NCI-H82 treated with DMSO at 0.1 percent for 48 hours (cell line): Measurements from ENCODE around the gene R3HDM2.

ENCODE experiments used
- DNase-seq: peaks from one replicate; lab custom pipeline; 2025; ENCODE audit not compliant: unreplicated experiment; lab: John Stamatoyannopoulos, UW

Gene R3HDM2

DNA sequence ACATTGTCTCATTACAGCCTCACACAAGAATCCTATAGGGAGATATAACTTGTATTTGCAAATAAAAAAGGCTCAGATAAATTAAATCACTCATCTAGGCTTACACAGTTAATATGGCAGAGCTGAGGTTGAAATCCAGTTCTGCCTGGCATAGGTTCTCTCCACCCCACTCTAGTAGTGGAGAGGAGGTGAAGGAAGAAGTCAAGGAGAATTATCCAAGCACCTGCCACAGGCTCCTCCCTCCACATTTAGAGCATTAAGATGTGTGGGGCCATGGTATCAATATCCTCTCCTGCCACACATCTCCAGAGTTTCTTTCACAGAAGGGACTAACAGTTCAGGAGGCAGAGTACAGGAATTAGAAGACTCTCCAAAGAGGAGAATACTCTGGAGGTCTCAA is 157.3 kb downstream of the R3HDM2 start:
- no peak for DNase-seq

DNA sequence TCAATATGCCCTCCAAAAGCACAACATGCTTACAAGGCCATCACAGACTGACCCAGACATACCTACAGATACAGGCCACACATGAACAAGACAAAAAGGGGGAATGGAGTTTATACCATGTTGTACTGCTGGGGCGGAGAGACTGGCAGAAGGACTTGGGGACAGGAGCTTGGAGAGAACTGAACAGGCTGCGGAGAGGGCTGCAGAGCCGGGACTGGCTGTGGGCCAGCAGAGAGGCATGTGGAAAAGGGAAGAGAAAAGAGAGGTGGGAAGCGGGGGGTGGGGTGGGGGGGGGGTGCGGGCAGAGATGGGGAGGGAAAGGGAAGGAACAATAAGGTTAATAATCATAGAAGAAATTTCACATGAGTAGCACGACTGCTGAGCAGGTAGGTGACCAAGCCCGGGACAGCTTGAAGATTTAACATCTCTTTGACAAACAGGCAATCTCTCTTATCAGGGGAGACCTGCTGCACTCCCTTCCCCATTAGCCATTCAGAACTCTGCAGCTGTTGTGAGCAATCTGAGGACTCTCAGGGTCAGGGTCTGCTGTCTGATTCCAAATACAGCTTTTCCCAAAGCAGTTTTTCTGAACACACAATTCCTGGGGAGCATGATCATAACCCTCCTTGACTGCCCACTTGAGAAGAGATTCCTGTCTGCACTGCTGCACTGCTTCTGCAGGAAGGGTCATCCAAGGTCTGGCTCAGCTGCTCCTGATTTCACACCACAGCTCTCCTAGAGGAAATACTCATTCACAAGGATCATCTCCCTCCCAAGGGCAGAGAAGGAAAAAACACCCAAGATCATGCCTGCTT is 158.3 kb downstream of the R3HDM2 start:
- DNase-seq: no peak

DNA sequence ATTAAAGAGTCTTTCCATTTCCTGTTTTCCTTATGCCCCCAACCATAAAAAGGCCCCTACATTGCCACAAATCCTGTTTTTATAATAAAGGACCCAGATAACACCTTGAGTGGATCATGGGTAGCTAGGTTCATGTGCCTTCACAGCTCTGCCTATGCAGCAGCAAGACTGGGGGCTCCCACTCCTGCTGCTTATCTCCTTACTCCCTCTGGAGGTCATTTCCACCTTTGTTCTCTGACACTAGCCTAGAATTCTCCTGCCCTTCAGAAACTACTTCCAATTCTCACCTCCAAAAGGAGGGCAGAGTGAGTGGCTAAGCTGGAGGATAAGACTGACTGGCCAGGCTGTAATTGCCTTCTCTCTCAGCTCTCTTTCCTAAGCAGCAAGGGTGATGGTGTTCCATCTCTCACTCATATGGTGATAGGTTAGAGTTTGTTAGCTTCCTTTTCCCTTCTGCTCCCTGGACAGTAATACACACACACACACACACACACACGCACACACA is 159.8 kb downstream of the R3HDM2 start:
- DNase-seq: no peak

DNA sequence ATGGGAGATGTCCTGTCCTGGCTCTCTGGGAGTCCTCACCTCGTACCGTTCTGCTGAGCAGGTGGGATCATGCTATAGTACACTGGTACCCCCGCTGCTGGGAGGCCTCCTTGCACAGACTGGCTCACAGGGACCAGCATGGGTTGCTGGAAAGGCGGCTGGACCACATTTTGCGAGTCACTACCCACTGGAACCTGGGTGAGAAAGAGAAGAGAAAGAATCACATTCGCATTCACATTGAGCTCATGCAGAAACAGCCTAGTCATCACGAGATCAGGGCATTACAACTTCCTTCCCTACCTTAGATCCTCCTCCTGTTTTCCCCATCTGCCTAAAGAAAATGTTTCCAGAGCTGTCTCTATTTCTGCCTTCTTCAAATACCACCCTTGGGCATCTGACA is 162.6 kb downstream of the R3HDM2 start:
- DNase-seq: no peak

DNA sequence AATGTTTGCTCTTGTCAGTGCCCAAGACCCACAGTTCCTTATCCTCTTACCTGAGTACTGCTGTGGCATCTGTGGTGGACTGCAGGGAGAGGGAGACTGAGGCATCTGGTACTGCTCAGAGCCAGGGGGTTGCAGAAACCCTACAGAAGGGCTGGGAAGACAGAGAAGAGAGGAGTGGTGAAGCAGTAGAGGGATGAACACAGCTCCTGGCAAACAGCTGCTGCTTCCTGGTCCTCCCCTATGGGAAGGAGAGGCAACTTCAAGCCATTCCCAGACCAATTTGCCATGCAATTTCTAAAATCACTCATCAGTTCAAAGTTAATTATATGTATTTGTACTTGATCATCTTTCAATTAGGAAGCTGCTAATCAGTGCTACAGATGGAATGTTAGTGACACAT is 164.2 kb downstream of the R3HDM2 start:
- no peak for DNase-seq

DNA sequence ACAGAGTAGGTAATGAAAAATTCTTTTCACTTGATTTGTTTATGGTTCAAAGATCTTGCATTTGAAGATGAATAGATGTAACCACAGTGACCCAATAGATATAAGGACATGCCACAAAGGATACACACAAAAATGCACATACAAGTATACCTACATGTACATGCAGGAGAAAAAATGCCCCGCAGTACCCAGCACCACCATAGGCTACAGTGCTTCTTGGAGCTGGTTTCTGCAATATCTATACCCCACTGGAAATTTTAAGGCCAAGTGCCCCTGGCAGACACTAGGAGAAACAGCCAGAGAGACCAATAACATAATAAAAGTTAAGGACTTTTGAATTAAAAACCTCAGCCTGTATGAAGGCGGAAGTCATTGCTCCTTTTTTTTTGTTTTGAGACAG is 167.7 kb downstream of the R3HDM2 start:
- no peak for DNase-seq

DNA sequence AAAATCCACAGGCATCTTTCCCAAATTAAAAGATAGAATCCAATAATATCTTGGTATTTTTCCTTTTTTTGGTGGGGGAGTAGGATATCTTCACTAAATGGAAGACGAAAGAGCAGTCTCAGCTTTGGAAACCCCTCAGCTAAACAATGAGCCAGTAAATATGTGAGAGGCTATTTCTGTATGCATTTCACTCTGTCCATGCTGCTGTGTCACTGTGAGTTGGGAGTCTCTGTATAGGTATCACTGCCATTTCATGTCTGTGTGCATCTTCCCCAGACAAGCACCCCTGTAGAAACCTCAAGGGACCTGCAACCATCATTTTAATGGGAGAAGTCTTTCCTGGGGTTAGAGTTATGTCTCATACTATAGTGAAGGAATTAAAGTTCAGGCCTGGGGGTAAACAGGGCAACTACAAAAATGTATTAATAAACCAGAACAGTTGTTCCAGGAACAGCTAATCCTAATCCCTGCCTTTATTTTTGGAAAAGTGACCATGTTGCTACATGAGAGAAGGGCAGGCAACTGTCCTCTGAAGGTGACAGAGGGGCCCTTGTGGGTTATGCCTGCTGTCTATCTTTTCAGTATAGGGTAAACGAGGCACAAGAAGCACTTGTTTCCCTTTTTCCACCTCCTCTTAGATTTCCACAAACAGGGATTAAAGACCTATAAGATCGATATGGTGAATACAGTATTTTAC is 168.6 kb downstream of the R3HDM2 start:
- no peak for DNase-seq

DNA sequence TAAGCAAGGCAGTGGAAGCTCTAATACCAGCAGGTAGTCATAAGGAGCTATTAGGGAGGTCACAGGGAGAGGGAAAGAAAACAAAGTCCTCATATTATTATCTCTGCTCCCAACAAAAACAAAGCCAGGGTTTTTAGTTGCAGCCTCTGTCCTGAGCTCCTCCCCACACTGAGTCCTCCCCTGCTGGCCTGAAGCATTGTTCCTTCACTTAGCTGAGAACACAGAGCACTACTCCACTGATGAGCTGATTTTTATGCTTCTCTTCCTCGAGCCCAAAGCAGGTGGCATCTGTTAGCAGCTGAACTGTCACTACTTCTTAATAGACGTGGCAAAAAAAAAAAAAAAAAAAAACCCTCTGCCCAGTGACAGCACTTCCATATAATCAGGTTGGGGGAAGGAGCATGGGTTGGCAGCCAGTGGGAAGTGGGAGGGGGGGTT is 169.4 kb downstream of the R3HDM2 start:
- no peak for DNase-seq

DNA sequence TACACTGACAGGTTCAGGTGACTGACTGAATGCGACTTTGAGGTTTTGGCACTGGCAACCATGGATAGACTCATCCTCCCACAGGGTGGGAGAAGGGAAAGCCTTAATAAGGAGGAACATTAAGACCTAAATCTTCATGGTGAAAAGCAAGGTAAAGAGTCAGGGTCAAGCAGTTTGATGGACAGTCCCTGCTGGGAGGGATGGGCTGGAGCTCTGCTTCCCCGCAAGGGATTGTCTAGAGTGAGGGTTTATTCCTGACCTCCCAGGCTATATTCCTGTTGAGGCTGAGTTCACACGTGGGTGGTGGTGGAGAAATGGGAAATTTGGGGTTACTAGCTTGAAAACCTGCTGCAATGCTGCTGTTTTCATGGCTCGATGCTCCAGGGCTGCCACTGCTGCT is 170.5 kb downstream of the R3HDM2 start:
- DNase-seq: no peak

DNA sequence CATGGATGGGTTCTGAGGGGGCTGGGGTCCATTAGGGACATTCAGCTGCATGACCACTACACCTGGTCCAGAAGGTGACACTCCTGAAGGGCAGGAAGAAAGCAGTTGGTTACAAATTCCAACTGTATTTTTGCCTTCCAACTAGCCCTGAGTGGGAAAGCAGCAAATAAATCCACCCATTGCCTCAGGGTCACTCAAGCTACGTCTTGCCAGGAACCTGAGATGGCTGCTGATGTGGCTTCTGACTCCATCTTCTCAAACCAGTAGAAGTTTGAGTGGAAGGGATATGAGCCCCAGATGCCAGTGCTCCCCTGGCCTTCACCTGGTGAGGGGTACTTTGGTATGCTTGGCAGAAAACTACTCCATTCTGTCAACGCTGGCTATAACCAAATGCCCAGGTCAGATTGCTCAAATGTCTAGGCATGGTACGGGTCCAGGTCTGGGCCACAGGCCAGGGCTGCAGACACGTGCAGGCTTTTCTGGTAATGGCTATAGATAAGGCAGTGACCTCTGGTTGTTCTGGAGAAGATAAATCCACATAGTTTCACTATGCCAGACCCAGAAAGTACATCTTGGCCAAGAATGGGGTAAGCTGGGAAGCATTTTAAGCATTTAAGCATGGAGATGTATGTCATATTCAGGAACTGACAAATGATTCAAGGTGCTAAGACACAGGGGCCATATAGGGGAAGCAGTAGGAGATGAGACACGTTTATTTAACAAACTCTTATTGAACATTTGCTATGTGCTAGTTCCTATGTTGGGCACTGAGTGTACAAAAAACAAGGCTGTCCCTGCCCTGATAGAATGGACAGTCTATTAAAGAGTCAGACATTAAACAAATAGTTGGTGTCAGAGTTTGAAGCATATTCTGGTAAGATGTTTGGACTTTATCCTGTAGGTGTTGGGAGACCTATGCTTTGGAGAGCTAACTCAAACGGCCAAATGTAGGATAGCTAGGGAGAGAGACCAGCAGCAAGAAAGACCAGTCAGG is 171.6 kb downstream of the R3HDM2 start:
- no peak for DNase-seq

DNA sequence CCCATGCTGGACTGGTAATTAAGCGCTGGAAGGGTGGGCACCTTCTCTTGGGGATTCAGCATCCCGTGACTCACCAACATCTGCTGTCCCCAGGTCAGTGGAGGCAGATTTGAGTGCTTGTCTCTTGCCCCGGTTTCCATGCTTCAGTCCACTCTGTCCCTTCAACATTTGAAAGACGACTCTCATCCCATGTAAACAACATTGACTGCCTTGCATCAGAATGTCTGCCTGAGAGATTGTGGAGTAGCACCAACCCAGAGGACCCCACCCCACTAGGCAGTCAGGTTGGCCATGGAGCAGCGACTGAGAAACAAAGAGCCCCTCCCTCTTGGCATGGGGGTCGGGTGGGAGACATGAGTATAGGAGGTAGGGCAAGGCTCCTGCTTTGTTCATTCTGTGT is 174.9 kb downstream of the R3HDM2 start:
- no peak for DNase-seq

DNA sequence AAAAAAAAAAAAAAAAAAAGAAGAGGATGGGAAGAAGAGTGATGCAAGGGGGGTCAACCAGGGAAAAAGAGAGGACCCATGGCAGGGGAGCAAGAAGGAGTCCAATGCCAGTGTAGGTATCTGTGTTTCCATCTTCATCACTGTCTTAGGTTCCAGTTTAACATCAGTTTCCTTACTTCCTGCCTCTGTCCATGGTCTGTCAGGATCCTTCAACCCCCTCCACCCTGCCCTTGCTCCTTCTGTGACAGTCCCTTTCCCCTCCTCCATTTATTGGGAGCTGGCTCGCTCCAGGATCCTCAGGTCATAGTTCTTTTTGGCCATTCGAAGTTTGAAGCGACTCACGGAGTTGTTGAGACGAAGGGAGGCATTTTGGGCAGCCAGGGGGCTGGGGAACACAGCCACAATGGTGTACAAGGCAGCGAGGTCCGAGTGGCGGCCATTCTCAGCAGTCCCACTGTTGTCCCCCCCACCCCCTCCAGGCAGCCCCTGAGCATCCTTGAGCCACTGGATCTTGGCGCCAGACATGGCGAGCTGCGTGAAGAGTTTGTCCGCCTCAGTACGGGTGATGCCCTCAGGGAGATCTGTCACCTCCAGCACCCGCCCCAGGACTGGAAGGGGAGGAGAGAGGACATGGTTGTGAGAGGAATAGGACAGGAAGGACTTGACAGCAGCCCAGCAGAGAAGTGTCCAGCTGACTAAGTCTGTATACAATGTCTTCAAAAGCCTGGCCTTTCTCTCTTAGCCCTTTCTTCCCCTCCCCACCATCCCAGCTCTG is 176.2 kb downstream of the R3HDM2 start:
- DNase-seq: no peak

DNA sequence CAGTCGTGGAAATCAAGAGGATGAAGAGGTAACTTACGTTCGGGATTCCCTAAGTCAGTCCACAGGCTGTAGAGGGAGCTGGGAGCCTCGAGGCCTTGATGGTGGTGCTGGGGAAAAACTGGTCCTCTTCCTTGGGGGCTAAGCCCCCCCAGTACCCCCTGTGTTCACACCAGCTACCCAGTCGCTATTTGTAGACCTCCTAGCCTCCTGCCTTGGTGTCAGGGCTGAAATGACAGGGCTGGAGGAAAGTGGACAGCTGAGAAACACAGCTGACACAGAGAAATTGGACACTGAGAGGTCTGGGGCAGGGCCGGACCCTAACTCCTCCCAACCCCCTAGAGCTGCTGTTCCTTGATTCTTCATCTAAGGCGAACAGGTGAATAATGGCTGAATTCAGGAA is 179.9 kb downstream of the R3HDM2 start, which contains the start of gene STAC3:
STAC3 (minus strand) TSS at position 232 of the 400 bp plus-strand sequence. CDS start 1,551 bp downstream, outside the sequence.
- no peak for DNase-seq

DNA sequence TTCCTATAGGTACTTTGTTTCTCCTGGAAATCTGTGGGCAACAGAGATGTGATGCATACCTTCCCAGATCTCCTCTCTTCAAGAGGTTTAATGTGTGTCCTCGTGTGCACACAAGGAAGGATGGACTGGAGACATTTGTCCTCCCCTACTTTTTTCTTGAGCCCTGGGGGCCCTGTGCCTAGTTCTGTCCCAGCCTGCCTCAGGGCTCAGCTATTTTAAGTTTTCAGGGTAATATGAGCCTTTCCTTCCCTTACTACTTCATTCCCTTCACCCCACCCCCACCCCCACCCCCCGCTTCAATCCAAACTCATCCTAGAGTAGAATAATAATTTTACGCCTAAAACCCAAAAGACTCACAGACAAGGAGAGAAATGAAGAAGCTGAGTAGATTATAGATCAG is 180.3 kb downstream of the R3HDM2 start:
- DNase-seq: no peak

DNA sequence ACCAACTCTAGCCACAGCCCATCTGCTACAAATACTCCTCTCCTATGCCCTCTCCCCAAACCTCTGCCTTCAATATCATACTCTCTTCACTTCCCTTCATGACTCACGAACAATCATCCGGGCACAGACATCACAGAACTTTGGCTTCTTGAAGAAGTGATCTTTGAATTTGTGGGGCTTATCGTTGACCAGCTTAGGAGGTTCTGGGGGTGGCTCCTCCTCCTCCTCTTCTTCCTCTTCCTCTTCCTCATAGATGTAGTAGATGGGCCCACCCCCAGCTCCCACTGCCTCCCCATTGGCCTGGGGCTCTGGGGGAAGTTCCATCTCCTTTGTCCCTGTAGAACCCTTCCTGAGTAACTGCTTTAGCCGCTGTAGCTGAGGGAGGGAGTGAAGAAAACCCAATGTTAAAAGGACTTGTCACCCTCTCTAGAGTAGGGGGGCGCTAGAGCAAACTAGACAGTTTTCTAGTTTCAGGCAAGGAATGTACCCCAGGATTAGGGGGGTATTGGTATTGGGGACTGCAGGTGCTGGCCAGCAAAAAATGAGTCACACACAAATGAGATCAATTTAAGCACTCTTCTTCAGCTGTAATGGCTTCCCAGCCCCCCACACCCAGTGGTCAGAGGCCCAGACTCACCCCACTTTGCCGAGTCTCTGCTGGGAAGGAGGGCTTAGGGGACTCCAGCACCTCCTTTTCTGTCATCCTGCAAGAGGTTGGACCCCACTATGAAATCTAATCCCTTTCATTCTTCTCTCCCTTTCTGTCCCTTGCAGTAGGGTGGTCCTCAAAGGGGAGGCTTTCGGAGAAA is 181.7 kb downstream of the R3HDM2 start:
- DNase-seq: no peak

DNA sequence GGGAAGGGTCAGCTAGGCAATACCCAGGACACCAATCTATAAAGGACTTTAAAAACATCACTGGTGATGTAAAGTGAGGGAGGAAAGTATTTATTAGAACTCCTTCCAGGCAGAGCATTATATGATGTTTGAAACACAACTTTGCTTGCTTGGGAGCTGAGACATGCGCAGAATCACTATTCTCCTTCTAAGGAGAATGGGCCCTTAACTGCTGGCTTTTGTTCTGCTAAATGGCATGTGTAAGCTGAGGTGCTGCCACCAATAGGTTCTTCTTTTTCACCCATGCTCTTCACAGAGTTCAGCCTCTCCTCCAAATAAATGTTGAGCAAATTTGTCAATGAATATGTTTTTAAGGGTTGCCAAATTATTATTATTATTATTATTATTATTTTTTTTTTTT is 183.8 kb downstream of the R3HDM2 start:
- no peak for DNase-seq

DNA sequence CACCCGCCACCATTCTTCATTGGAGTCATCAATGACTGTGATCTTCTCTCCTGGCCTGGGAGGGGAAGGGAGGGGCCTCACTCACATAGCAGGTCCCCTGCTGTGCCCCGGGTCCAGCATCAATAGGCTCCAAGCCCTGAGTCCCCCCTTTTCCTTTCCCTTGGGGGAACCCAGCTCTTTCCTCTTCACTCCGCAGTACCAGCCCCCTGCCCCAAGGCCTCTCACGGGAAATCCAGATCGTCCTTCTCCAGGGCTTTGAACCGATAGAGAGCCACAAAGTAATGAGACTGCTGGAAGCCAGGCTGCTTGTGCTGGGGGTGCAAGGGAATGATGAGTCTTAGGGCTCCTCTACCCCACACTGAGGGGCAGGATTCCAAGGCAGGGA is 186.5 kb downstream of the R3HDM2 start:
- no peak for DNase-seq

DNA sequence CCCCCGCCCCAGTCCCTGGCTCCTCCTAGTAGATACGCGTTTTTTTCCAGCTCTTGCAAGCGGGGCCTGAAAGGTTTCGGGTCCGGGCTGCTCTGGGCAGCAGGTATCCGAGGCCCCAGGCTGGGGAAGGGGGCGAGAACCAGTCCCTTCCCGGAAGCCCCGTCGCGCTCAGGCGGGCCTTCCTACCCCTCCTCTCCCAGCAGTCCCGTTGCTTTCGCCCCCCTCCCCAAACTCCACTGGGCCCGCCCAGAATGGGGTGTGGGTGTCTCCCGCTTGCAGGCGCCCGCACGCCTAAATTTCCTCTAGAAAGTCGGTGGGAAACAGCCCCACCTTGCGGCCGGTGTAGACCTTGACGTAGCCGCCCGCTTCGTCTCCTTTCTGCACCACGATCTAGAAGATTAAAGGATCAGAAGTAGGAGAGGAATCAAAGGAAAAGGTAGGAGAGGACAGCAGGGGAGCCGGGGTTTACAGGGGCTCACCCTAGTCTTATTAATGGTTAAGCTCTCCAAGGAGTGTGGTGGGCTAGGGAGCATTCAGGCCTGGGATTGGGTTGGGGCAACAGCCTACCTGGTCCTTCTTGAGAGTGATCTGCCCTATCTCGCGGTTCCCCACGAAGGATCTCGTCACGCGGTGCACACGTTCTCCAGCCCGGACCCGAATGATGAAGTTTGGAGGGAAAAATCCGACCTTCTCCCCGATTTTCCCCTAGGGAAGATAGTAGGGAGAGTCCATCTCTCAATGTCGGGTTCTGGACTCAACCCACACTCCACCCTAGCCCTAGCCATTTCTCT is 187.1 kb downstream of the R3HDM2 start:
- peak; percentile 86 for DNase-seq
